HG02588 (cell line): ENCODE results near the gene SPDYE2B.
A peak's percentile ranks its signal among the peaks of the same experiment; 100 is the strongest.
"Not testable (repeated sequence)": the region's sequence is repeated elsewhere in the genome, so short reads cannot be mapped to it uniquely, and the experiment has no call there.

Experiments
- ATAC-seq: cut with Tn5 transposase; IDR thresholded peaks from one replicate; pipeline ENCODE4 v1.9.1; 2021; ENCODE audit warnings: mild to moderate bottlenecking, moderate library complexity; ENCODE audit not compliant: unreplicated experiment

The SPDYE2B gene, protein sequence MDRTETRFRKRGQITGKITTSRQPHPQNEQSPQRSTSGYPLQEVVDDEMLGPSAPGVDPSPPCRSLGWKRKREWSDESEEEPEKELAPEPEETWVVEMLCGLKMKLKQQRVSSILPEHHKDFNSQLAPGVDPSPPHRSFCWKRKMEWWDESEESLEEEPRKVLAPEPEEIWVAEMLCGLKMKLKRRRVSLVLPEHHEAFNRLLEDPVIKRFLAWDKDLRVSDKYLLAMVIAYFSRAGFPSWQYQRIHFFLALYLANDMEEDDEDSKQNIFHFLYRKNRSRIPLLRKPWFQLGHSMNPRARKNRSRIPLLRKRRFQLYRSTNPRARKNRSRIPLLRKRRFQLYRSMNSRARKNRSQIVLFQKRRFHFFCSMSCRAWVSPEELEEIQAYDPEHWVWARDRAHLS

DNA sequence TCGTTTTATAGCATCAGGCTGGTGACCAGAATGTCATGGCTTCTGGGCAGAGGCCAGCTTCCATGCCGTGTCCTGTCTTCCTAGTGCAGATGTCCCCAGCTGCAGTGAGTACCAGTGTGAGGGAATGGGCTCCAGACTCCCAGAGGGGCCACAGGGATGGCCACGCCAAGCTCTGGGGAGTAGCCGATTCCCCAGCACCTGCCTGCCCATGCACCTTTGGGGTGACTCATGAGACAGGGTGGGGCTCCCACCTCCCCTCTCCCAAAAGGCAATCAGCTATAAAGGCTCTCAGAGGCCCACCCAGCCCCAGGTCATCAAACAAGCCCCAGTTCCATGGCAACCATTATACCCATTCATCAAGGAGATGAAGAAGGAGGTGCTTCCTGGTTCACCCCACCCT, at the start of gene SPDYE2B:
Gene SPDYE2B, plus strand, starts transcription at position 396 of the 400 bp plus-strand sequence. CDS start 2,030 bp downstream, outside the sequence.
- not testable (repeated sequence) for ATAC-seq

DNA sequence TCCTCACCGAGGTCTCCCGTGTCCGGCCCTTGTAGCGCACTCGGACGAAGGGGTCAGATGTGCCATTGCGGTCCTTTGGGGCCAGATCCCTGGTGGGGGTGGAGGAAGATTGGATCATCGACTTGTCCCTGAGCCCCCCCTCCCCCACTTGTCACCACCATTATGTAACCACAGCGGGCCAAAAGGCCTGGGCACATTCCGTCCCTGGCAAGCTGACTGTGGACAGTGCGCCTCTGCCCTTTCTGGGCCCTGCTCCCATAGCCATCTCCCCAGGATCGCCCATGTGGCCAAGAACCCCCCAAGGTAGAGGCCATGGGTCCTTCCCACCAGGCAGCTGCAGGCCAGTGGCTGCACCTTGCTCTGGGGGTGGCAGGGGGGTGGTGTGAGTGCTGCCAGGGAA, 47.8 kb upstream of the SPDYE2B start:
- not testable (repeated sequence) for ATAC-seq

DNA sequence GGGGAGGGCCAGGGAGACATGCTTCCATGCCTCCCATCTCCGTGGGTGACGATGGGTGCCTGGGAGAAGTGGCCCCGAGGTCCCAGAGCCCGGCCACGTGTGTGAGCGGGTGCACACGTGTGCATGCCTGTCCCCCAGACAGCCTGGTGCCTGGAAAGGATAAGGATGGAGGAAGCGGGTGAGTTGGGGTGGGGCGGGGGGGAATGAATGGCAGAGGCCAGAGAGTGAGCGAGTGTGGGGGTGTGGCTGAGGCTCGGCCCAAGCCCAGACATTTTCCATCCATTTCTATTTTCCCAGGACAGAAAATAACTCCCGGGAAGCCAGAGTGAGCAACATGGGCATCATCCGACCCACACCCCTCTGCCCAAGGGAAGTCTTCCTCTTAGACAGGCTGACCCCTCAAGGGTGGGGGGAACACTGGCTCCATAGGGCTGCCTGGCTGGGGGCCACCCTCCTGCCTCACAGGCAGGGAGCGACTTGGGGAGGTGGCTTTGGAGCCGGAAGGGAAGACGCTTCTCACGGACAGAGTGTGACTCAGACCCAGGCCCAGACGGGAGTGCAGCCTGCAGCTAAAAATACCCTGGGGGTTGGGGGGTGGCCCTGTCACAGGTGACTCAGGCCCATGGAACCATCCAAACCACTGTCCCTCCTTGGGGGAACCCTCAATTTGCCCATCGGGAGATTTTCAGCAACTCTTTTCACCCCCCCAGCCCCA, 45.5 kb upstream of the SPDYE2B start:
- ATAC-seq, result not testable (repeated sequence)

DNA sequence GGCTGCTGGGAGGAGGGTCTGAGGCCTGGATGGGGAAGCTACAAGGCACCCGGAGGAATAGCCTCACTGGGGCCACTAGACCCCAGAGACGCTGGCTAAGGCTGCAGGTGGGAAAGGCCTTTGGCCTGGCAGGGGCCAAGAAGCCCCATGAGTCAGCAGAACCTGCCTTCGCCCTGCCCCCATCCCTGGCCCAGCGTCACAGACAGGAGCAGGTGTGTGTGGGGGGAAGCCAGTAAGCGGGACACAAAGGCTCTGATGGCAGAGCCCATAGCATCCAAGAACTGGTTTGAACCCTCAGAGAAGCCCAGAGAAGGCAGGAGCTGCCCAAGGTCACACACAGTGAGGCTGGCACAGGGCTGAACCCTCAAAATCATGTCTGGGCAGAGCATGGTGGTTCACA, 43.3 kb upstream of the SPDYE2B start:
- not testable (repeated sequence) for ATAC-seq

DNA sequence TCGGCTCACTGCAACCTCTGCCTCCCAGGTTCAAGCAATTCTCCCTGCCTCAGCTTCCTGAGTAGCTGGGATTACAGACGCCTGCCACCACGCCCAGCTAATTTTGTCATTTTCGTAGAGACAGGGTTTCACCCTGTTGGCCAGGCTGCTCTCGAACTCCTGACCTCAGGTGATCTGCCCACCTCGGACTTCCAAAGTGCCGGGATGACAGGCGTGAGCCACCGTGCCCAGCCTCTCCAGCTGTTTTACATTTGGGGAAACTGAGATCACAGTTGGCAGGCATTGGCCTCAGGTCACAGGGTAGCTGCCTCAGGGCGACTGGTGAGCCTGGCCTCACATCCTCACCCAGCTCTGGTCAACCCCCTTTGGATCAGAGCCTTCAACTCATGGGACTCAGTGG, 40.4 kb upstream of the SPDYE2B start:
- not testable (repeated sequence) for ATAC-seq

DNA sequence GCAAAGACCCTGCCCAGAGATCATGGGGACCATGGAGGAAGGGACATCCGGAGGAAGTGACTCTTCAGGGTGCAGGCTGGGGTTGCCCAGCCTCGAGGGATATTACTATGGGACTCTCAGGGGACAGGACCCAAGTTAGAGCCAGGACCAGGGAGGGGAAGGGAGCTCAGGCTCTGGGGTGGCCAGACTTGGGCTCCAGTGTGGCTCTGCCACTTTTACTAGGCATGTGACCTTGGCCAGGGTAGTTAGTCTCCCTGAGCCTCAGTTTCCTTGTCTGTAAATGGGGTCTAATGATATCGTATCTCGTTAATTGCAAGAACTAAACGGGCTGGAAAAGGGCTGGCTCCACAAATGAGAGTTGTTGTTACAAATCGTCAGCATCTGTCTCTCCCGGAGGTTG, 39.7 kb upstream of the SPDYE2B start:
- ATAC-seq, result not testable (repeated sequence)

DNA sequence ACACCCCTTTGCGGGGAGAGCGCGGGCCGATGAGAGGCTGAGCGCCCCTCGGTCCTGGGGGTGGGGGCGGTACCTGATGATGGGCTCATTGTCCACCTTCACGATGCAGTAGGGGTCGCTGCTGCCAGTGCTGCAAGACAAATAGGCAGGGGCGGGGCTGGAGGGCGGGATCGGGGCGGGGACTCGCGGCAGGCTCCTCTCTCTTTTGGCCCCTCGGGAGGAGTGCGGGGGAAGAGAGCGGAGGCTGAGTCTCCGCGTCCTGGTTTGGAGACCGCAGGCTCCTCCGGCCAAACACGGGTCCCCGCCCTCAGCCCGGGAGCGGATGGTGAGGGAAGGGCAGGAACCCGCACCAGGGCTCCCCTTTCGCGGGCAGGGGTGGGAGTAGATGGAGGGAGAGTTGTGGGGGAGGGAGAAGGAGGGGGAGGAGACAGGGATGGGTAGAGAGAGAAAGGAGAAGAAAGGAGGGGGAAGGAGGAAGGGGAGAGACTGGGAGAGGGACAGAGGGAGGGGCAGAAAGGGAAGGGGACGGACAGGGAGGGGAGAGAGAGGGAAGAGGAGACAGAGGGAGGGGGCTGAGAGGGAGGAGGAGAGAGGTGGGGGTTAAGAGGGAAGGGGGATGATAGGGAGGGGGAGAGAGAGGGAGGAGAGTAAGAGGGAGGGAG, 39.0 kb upstream of the SPDYE2B start:
- ATAC-seq, result peak; percentile 41

DNA sequence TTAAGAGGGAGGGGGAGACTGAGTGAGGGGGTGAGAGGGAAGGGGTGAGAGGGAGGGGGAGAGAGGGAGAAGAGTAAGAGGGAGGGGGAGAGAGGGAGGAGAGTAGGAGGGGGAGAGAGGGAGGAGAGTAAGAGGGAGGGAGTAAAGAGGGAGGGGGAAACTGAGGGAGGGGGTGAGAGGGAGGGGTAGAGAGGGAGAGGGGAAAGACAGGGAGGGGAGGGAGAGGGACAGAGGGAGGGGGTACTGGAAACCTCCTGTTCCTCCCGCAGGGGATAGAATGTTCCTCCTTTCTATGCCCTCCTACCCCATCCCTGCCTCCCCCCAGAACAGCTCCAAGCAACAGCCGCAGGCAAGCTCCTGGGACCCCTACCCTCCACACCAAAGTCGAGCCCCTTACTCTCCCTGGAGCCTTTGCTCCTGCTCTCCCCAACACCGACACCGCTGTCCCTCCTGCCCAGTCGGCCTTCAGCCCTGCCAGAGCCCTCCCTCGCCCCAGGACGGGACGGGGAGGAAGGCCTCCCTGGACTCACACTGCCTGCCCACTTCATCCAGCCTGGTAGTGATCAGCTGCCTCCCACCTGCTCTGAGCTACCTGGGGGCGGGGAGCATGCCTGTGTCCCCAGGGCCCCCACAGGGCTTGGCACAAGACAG, 38.3 kb upstream of the SPDYE2B start:
- not testable (repeated sequence) for ATAC-seq

DNA sequence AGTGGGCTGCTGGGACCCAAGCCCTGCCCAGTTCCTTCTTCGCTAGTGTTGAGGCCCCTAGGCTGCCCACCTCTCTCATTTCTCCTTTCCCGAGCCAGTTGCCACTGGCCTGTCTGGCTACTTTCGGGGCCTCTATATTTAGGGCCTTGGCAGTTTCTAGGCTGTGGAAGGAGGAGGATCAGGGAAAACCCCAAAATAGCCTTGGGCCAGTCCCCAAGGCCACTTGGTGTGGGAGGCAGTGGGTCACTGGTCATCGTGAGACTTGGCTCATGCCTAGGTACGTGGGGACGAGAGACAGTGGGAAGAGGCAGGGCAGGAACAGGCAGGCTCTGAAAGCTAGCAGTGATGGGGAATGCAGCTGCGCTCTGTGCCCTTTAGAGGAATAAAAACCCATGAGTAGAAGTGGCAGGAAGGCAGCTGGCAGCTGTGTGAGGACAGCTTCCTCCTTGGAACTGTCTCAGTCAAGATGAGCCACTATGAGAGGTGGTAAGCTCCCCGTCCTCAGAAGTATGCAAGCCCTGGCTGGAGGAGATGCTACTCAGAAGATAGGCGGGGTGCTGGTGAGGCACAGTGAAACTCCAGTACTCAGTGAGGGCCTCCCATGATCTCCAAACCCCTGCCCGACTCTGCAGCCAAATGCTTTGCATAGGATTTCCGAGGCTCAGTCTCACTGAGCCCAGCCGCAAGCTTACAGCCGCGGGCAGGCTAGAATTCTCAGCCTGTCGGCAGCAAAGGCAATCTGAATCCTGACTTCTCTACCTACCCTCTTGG, 36.4 kb upstream of the SPDYE2B start:
- peak; percentile 60 for ATAC-seq

DNA sequence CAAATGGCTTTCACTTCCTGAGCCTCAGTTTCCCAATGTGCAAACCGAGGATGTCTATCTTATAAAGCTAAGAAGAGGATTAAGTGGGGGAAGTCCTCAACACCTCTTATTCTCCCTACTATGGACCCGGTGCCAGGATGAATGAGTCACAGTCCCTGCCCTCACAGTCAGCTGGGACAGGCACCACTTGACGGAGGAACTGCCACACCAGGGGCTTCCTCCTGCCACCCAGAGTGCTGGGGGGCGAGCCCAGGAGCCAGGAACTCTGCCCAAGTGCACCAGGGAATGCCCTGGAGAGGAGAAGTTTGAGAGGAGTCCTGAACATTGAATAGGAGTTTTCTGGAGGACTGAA, 35.8 kb upstream of the SPDYE2B start:
- peak; percentile 11 for ATAC-seq

DNA sequence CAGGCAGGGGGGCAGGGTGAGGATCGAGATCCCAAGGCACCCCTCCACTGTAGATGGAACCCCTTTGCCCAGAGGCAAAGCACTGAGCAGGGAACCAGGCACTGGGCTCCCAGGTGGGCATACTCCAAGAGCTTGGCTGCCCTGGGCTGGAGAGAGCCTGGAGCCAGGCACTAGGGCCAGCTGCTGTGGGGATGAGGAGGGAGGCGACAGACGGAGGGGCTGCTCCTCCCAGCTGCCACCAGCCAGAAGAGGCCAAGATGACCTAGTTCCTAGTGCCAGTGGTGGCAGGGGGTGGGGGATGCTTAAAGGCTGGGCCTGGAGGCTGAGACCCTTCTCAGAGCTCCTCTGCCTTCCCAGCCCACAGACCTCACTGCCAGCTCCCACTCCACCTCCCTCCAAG, 35.2 kb upstream of the SPDYE2B start:
- ATAC-seq, result not testable (repeated sequence)

DNA sequence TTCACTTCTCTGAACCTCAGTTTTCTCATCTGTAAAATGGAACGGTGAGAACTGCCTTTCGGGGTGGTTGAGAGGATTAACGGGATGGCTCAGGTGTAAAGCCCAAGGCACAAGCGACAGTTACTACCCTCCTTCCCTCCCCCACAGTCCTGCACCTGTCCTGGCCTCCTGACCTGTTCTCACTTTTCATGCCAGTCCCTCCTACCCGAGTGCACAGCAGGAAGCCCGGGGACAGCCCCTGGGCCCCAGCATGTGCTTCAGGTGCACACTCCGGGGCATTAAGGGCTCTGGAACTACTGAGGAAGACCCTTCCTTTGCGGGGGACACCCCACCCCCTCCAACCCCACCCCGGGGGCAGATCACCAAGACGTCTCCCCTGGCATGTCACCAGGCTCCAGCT, 34.2 kb upstream of the SPDYE2B start:
- not testable (repeated sequence) for ATAC-seq

DNA sequence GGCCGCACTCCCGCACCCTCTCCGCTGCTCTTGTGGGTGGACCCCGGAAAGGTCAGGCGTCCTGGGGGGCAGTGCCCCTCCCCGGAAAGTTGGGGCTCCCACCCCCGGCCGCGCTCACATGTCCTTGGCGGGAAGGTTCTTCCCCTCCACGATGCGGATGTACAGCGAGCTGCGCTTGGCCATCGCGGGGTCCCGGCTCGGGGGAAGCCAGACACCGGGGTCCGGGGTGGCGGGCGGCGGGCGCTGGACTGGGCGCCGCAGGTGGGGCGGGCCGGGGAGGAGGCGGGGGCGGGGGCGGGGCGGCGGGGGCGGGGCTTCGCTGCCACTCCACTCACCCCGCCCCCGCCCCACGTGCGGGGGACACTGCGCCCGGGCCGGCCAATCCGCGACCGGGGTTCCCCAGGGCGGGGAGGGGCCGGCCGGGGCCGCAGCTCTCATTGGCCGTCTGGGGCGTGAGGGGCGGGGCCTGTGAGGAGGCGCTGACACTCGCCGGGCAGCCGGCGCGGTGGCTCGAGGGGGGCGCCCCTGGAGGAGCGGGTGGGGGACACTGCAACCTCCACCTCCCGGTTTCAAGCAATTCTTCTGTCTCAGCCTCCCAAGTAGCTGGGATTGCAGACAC, 33.5 kb upstream of the SPDYE2B start, which contains the start of gene RASA4:
Gene RASA4, minus strand, starts transcription at position 250 of the 619 bp plus-strand sequence. Its CDS starts 67 bp downstream, at position 183.
- peak; percentile 74 for ATAC-seq

DNA sequence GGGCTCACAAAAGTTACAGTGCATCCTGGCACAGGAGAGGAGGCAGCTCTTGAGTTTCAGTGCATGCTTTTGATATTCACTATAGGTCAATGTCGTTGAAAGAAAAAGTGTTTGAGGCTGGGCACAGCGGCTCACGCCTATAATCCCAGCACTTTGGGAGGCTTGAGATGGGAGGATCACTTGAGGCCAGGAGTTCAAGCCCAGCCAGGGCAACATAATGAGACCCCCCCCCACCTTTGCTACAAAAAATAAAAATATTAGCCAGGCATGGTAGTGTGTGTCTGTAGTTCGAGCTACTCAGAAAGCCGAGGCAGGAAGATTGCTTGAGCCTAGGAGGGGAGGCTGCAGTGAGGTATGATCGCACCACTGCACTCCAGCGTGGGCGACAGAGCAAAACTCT, 32.0 kb upstream of the SPDYE2B start:
- not testable (repeated sequence) for ATAC-seq

DNA sequence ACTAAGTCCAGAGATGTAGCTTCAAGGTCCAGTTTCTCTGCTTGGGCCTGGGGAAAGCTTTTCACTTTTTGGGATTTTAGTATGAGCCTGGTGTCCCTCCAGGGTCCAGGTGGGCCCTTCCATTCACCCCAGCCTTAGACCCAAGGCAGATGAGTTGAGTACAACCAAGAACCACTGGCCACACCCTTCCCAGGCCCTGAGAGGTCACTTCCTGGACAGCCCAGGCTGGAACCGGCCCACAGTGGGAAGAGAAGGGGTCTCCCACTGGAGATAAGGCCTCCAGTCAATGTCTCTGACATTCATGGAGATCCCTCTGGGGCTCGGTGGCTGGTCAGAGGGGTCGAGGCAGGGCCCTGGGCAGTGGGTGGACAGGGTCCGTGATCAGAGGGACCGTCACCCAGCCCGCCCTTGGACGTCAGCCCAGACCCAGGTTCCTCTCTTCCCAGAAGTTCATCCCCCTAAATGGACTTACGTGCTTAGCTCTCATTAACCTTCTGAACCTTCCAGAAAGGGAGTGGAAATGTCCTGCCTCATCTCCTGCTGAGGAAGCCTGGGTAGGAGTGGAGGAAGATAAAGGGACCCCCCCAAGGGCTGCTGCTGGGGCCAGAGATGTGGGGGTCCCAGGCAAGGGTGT, 22.7 kb upstream of the SPDYE2B start:
- ATAC-seq, result not testable (repeated sequence)

DNA sequence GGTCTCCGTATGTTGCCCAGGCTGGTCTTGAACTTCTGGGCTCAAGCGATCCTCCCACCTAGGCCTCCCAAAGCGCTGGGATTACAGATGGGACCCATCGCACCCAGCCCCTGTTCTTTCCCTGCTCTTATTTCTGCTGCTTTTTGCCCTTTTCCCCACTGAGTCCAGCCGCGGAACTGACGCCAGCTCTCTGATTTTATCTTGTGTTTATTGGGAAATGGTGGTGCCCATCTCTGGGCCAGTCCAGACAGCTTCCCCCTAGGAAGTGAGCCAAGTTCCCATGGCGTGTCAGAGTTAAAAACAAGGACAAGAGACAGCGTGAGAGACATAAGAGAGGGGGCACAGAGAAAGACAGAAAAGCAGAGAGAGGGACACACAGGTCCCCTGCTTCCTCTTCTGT, 19.5 kb upstream of the SPDYE2B start:
- not testable (repeated sequence) for ATAC-seq

DNA sequence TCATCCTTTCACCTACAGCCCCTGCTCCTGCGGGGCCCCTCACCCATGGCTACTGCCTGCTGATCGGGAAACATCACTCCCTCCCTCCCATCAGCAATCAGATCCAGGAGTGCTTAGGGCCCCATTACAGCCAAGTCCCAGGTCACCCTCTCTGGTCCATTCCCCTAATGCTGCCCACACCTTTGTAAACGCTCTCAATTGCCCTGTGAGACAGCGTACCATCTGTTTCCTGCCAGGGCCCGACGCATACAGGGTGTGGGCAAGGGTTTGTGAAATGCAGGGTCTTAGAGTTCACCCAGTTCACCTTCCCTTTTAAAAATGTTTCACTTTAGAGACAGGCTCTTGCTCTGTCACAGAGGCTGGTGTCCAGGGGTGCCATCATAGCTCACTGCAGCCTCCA, 15.8 kb upstream of the SPDYE2B start:
- ATAC-seq, result not testable (repeated sequence)

DNA sequence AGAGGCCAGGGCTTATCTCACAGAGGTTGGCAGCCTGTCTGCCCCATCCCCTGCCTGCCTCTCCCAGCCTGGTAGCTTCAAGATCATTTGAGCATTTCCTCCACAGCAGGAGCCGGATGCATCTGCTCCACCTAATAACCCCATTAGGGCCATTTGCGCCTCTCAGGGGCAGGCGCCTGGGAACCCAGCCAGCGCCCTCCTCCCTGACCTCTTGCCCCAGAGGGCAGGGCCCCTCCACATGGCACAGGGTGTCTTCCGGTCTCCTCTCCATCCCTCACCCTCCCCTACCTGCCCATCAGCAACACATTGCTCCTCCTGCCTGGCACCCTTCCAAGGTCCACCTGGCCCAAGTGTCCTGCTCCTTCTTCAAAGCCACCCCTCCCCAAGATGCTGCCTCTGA, 14.8 kb upstream of the SPDYE2B start:
- not testable (repeated sequence) for ATAC-seq

DNA sequence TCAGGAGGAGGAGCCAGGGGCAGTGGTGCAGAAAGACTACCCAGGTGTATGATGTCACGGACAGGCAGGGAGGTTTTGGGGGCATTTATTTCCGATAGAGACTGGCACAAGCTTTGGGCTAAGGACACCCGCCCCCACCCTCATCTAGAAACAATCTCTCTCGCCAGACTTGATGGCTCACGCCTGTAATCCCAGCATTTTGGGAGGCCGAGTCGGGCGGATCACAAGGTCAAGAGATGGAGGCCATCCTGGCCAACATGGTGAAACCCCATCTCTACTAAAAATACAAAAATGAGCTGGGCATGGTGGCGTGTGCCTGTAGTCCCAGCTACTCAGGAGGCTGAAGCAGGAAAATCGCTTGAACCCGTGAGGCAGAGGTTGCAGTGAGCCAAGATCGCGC, 13.2 kb upstream of the SPDYE2B start:
- not testable (repeated sequence) for ATAC-seq
